GM12878 (cell line): ENCODE results near the gene CAMTA2. TPM values are rescaled to one million over a fixed set of nuclear protein-coding genes. Genes with fewer than 3 reads are reported as not detected.

ENCODE experiments used
- BACH1 ChIP-seq: fragments of 450-650 bp; IDR thresholded peaks from 2 replicates; pipeline ENCODE4 v1.6.1; 2017; ENCODE audit warnings: mild to moderate bottlenecking, borderline replicate concordance
- CHD1 ChIP-seq: IDR thresholded peaks from 2 replicates; pipeline ENCODE4 v1.6.1; 2012; ENCODE audit warnings: low read depth, low read length, improper control_type of control experiment
- CREB1 ChIP-seq: IDR thresholded peaks from 2 replicates; pipeline ENCODE4 v1.6.1; 2012; ENCODE audit warnings: low read depth, mild to moderate bottlenecking, inconsistent platforms
- EED ChIP-seq: sonication (generic); IDR thresholded peaks from 2 replicates; pipeline ENCODE4 v1.6.1; 2016; ENCODE audit warnings: antibody characterized with exemption, low read depth
- ETV6 ChIP-seq, 2 experiments: fragments of 450-650 bp in 1 of 2; IDR thresholded peaks in 1 of 2; conservative IDR thresholded peaks in 1 of 2; 2 replicates each; pipeline ENCODE4 v1.6.1; 2014; ENCODE audit warnings: antibody characterized with exemption in 1 of 2, borderline replicate concordance in 1 of 2, low read depth in 1 of 2, mild to moderate bottlenecking in 1 of 2, moderate library complexity in 1 of 2
- EZH2 ChIP-seq: IDR thresholded peaks from 2 replicates; pipeline ENCODE4 v1.6.1; 2012; ENCODE audit warnings: low read depth, mild to moderate bottlenecking, control low read depth, inconsistent platforms, low read length, borderline replicate concordance; ENCODE audit not compliant: control insufficient read depth
- LARP7 ChIP-seq: fragments of 450-650 bp; IDR thresholded peaks from 2 replicates; pipeline ENCODE4 v1.6.1; 2017; ENCODE audit warnings: mild to moderate bottlenecking
- POU2F2 ChIP-seq: IDR thresholded peaks from 3 replicates; pipeline ENCODE4 v1.6.1; 2011; ENCODE audit warnings: low read depth, mild to moderate bottlenecking, low read length, borderline replicate concordance
- RFX5 ChIP-seq: IDR thresholded peaks from 2 replicates; pipeline ENCODE4 v1.6.1; 2011; ENCODE audit warnings: low read depth, low read length, improper control_type of control experiment
- TCF12 ChIP-seq: IDR thresholded peaks from 2 replicates; pipeline ENCODE4 v1.6.1; 2011; ENCODE audit warnings: low read depth, mild to moderate bottlenecking, low read length
- polyA plus RNA-seq, 11 experiments: library from polyadenylated mRNA; depleted of rRNA in 4 of 11; unstranded in 6 of 11; stranded (reverse) in 5 of 11; fragments of >200 nt; fragmentation: Nextera tagmentation in 4 of 11; fragmentation: Illumina TruSeq in 1 of 11; extraction: Ambion mirVana in 4 of 11; extraction: Trizol in 1 of 11; gene quantifications; 1 replicate in 1 of 11; 2 replicates in 10 of 11; pipeline versions ENCODE4 v1.2.1 to v1.2.3, GENCODE V29; 2011 to 2016; ENCODE audit warnings: inconsistent platforms in 2 of 11, missing spikeins in 2 of 11, low read depth in 1 of 11
- total RNA-seq, 4 experiments: library from RNA; depleted of rRNA in 3 of 4; stranded (reverse); fragments of >200 nt in 3 of 4; fragmentation: Illumina TruSeq in 1 of 4; extraction: Trizol in 1 of 4; gene quantifications; 2 replicates each; pipeline versions ENCODE4 v1.2.1 to v1.2.3, GENCODE V29; 2013 to 2021
- TF ChIP-seq, protein P1 (sequence below): fragments of 450-650 bp; IDR thresholded peaks from 2 replicates; pipeline ENCODE4 v1.6.1; 2016; ENCODE audit warnings: mild to moderate bottlenecking
- TF ChIP-seq, protein P2 (sequence below): IDR thresholded peaks from 2 replicates; pipeline ENCODE4 v1.6.1; 2011; ENCODE audit warnings: borderline replicate concordance, low read depth, mild to moderate bottlenecking, moderate library complexity, mixed read lengths, low read length; ENCODE audit not compliant: insufficient read depth; ENCODE audit errors: extremely low read length
- TF ChIP-seq, protein P3 (sequence below): IDR thresholded peaks from 2 replicates; pipeline ENCODE4 v1.6.1; 2011; ENCODE audit warnings: borderline replicate concordance, low read depth, mild to moderate bottlenecking, moderate library complexity, low read length; ENCODE audit not compliant: insufficient read depth, poor library complexity, severe bottlenecking
- TF ChIP-seq, protein P4 (sequence below): IDR thresholded peaks from 2 replicates; pipeline ENCODE4 v1.6.1; 2012; ENCODE audit warnings: mild to moderate bottlenecking, low read depth, low read length
- TF ChIP-seq, protein P5 (sequence below), 3 experiments: IDR thresholded peaks in 2 of 3; conservative IDR thresholded peaks in 1 of 3; 2 replicates each; pipeline ENCODE4 v1.5.1; 2011; ENCODE audit warnings: low read depth in 3 of 3, low read length in 3 of 3, mild to moderate bottlenecking in 3 of 3, control low read depth in 2 of 3, moderate library complexity in 2 of 3, inconsistent platforms in 1 of 3, mixed read lengths in 1 of 3; ENCODE audit not compliant: control insufficient read depth in 2 of 3, insufficient read depth in 1 of 3; ENCODE audit errors: extremely low read depth in 1 of 3
- TF ChIP-seq, protein P6 (sequence below): fragments of 450-650 bp; conservative IDR thresholded peaks from 2 replicates; pipeline ENCODE4 v1.6.1; 2017; ENCODE audit warnings: mild to moderate bottlenecking, moderate library complexity

Gene CAMTA2
- total and polyA plus RNA-seq, 10 of the 15 experiments (the other 5 are each of a cell fraction or from before 2014, with no cell fraction given), result 0.42 to 29.3 (median 11.2) TPM

DNA sequence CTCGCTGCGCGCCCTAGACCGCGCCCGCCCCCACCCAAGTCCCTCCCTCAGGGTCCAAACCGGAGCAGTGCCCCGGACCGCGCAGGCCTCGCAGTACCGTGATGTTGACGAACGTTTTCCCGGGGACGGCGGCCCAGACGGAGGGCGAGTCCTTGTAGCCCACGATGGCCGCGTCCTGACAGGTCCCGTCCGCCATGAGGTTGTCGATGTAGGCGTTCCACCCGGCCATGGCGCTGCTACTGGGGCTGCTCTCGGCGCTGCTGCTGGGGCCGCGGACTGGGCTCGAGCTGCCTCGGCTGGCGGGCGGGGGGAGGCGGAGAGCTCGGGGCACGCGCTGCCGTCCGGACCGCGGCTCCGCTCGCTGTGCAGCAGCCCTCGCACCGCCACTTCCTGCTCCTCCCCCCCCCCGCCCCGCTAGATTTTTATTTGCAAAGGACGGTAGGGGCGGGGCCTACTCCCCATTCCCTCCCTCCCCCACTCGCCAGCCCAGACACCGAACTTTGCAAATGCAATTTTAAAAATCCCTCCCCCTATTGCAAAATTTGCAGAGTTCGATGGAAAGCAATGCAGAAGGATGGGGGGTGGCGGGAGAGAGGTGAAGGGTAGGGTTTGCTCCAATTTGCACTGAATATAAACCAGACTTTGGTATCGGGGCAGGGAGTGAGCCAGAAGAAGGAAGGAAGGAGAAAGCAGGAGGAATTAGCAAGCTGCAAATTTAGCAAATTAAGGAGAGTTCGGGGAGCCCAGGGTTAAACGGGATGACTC, 39.1 kb downstream of the CAMTA2 start, which contains the start of gene PFN1 (continued):
- TF ChIP-seq POU2F2 (no peak), TCF12 (0 out of 2 replicates have a peak, but pooled peaks have one; percentile 14), BACH1 (peak; percentile 75), ETV6 (conservative IDR thresholded peaks at IDR 0.05 in 1 of 2, IDR thresholded peaks at IDR 0.05 in 1 of 2; ENCODE audit: borderline replicate concordance in 1 of 2, low read depth in 1 of 2) (no peak; a peak in 1 of 4 replicates), CREB1 (no peak), EZH2 (no peak), RFX5 (0 out of 2 replicates have a peak, but pooled peaks have one; percentile 27), EED (no peak), LARP7 (peak; percentile 86), CHD1 (peak; percentile 80; the same call in 1 of the 2 replicates)
- TF ChIP-seq, protein P1, sequence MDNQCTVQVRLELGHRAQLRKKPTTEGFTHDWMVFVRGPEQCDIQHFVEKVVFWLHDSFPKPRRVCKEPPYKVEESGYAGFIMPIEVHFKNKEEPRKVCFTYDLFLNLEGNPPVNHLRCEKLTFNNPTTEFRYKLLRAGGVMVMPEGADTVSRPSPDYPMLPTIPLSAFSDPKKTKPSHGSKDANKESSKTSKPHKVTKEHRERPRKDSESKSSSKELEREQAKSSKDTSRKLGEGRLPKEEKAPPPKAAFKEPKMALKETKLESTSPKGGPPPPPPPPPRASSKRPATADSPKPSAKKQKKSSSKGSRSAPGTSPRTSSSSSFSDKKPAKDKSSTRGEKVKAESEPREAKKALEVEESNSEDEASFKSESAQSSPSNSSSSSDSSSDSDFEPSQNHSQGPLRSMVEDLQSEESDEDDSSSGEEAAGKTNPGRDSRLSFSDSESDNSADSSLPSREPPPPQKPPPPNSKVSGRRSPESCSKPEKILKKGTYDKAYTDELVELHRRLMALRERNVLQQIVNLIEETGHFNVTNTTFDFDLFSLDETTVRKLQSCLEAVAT, result peak; percentile 61; the same call in 1 of the 2 replicates
- TF ChIP-seq, protein P2, sequence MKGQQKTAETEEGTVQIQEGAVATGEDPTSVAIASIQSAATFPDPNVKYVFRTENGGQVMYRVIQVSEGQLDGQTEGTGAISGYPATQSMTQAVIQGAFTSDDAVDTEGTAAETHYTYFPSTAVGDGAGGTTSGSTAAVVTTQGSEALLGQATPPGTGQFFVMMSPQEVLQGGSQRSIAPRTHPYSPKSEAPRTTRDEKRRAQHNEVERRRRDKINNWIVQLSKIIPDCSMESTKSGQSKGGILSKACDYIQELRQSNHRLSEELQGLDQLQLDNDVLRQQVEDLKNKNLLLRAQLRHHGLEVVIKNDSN, result no peak
- TF ChIP-seq, protein P3, sequence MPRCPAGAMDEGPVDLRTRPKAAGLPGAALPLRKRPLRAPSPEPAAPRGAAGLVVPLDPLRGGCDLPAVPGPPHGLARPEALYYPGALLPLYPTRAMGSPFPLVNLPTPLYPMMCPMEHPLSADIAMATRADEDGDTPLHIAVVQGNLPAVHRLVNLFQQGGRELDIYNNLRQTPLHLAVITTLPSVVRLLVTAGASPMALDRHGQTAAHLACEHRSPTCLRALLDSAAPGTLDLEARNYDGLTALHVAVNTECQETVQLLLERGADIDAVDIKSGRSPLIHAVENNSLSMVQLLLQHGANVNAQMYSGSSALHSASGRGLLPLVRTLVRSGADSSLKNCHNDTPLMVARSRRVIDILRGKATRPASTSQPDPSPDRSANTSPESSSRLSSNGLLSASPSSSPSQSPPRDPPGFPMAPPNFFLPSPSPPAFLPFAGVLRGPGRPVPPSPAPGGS, result no peak
- TF ChIP-seq, protein P4, sequence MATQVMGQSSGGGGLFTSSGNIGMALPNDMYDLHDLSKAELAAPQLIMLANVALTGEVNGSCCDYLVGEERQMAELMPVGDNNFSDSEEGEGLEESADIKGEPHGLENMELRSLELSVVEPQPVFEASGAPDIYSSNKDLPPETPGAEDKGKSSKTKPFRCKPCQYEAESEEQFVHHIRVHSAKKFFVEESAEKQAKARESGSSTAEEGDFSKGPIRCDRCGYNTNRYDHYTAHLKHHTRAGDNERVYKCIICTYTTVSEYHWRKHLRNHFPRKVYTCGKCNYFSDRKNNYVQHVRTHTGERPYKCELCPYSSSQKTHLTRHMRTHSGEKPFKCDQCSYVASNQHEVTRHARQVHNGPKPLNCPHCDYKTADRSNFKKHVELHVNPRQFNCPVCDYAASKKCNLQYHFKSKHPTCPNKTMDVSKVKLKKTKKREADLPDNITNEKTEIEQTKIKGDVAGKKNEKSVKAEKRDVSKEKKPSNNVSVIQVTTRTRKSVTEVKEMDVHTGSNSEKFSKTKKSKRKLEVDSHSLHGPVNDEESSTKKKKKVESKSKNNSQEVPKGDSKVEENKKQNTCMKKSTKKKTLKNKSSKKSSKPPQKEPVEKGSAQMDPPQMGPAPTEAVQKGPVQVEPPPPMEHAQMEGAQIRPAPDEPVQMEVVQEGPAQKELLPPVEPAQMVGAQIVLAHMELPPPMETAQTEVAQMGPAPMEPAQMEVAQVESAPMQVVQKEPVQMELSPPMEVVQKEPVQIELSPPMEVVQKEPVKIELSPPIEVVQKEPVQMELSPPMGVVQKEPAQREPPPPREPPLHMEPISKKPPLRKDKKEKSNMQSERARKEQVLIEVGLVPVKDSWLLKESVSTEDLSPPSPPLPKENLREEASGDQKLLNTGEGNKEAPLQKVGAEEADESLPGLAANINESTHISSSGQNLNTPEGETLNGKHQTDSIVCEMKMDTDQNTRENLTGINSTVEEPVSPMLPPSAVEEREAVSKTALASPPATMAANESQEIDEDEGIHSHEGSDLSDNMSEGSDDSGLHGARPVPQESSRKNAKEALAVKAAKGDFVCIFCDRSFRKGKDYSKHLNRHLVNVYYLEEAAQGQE, result no peak
- TF ChIP-seq, protein P5, sequence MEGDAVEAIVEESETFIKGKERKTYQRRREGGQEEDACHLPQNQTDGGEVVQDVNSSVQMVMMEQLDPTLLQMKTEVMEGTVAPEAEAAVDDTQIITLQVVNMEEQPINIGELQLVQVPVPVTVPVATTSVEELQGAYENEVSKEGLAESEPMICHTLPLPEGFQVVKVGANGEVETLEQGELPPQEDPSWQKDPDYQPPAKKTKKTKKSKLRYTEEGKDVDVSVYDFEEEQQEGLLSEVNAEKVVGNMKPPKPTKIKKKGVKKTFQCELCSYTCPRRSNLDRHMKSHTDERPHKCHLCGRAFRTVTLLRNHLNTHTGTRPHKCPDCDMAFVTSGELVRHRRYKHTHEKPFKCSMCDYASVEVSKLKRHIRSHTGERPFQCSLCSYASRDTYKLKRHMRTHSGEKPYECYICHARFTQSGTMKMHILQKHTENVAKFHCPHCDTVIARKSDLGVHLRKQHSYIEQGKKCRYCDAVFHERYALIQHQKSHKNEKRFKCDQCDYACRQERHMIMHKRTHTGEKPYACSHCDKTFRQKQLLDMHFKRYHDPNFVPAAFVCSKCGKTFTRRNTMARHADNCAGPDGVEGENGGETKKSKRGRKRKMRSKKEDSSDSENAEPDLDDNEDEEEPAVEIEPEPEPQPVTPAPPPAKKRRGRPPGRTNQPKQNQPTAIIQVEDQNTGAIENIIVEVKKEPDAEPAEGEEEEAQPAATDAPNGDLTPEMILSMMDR (IDR thresholded peaks at IDR 0.05 in 2 of 3, conservative IDR thresholded peaks at IDR 0.05 in 1 of 3; ENCODE audit: control insufficient read depth in 2 of 3, extremely low read depth in 1 of 3, insufficient read depth in 1 of 3, low read depth in 3 of 3, low read length in 3 of 3), result no peak
- TF ChIP-seq, protein P6, sequence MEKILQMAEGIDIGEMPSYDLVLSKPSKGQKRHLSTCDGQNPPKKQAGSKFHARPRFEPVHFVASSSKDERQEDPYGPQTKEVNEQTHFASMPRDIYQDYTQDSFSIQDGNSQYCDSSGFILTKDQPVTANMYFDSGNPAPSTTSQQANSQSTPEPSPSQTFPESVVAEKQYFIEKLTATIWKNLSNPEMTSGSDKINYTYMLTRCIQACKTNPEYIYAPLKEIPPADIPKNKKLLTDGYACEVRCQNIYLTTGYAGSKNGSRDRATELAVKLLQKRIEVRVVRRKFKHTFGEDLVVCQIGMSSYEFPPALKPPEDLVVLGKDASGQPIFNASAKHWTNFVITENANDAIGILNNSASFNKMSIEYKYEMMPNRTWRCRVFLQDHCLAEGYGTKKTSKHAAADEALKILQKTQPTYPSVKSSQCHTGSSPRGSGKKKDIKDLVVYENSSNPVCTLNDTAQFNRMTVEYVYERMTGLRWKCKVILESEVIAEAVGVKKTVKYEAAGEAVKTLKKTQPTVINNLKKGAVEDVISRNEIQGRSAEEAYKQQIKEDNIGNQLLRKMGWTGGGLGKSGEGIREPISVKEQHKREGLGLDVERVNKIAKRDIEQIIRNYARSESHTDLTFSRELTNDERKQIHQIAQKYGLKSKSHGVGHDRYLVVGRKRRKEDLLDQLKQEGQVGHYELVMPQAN, result peak; percentile 75
